ENCODE data around the gene SEC24C. TPM values are rescaled to one million over a fixed set of nuclear protein-coding genes. Genes with fewer than 3 reads are reported as not detected.
A peak's percentile ranks its signal among the peaks of the same experiment; 100 is the strongest.
"Not testable (repeated sequence)": the region's sequence is repeated elsewhere in the genome, so short reads cannot be mapped to it uniquely, and the experiment has no call there.

The SEC24C gene
- total and polyA plus RNA-seq, 8 donors, result 23.3 to 42.5 (median 32.8) TPM

DNA sequence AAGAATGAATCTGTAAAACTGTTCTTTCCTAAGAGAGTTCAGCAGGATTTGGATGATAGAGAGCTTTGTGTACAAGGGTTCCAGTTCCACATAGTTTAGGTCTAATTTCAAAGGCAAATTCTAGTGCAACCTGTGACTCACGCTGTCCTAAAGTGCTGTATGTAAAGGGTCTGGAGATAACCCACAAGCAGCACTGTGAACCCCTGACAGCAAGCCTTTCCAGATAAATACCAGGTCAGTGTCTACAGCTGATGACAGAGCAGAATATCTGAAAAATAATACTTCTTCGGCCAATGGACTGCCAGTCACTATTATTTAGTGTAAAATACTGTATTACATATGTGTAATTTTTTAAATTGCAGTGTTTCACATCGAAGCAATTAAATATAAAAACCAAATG is 30.3 kb upstream of the SEC24C start:
- FAIRE-seq; H3K4me3 ChIP-seq; DNase-seq; intact Hi-C loops (cut with DNase I); H3K4me1 ChIP-seq; ATAC-seq; H3K27me3 ChIP-seq; H3K9me3 ChIP-seq; H3K27ac ChIP-seq: not testable (repeated sequence)
- peaks cover 0 to 32% (median 18%) of the 10 kb centered on the region in 3 donors for H3K36me3 ChIP-seq
- WGBS, 2 donors, result 85 to 89% methylated on average over 3 of the region's 3 CpGs

DNA sequence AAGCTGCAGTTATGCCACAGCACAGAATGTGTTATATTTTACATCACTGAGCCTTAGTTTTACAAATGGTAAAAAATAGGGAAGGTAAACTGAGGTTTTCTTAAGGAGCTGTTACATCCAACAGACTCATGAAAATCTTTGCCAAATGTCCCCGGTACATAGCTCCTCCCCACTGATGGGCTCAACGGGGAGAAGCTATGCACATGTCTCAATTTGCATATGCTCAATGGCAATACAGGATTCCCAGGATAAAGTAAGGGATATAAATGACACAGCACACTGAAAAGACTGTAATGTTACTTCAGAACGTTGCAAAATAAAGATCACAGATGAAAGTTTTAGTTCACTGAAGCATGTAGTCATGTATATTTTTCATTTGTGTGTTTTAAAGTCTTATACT is 29.7 kb upstream of the SEC24C start:
- H3K9me3 ChIP-seq; ATAC-seq; DNase-seq; H3K4me3 ChIP-seq; H3K27ac ChIP-seq; intact Hi-C loops (cut with DNase I); H3K4me1 ChIP-seq; H3K27me3 ChIP-seq: not testable (repeated sequence)
- peaks cover 0 to 36% (median 20%) of the 10 kb centered on the region in 3 donors for H3K36me3 ChIP-seq
- FAIRE-seq, result peak; percentile 39
- WGBS, 2 donors, result 49 to 51% methylated on average over 3 of the region's 3 CpGs

DNA sequence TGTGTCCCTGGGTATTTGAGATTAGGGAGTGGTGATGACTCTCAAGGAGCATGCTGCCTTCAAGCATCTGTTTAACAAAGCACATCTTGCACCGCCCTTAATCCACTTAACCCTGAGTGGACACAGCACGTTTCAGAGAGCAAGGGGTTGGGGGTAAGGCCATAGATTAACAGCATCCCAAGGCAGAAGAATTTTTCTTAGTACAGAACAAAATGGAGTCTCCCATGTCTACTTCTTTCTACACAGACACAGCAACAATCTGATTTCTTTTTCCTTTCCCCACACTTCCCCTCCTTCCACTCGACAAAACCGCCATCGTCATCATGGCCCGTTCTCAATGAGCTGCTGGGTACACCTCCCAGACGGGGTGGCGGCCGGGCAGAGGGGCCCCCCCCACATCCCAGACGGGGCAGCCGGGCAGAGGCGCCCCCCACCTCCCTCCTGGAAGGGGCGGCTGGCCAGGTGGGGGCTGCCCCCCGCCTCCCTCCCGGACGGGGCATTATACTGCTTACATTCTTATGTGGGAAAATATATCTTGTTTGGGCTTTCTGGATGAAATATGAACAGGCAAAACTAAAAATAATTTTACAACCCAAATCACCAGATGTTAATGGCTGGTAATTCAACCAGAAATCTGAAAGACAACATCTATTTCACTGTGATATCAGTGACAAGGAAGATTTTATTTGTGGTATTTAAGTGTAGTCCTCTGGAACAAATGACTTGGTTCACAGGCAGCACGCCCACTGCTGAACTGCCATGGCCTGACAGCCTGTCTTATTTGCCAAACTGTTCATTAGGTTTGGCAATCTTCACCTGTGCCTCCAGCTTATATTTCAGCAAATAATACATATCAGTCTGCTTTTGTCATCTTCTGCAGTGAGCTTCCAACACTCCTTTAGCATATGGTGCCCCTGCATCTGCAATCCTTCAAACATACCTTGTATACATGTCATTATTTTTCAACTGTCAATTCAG is 28.7 kb upstream of the SEC24C start:
- DNase-seq; H3K9me3 ChIP-seq; H3K4me3 ChIP-seq; intact Hi-C loops (cut with DNase I); FAIRE-seq; H3K27me3 ChIP-seq; ATAC-seq; H3K4me1 ChIP-seq; H3K27ac ChIP-seq: not testable (repeated sequence)
- WGBS, 2 donors, result 93 to 96% methylated on average over 15 to 17 of the region's 17 CpGs
- H3K36me3 ChIP-seq, result peaks cover 0 to 41% (median 24%) of the 10 kb centered on the region in 3 donors

DNA sequence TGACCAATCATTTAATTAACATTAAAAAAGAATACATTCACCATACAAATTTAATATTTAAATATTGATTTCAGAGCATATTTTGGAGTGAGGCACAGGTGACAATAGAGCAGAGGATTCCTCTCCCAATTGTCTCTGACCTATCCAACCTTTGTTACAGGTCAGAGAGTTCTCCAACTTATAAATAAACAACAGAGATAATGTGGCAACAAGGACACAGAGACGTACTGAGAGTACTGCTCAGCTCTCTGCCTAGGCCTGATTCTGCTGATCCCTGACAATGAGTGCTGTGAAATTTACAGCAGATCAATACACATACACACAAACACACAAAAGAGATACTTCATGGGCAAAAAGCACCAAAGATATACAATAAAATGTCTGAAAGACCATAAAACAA is 27.9 kb upstream of the SEC24C start:
- no peak for ATAC-seq
- WGBS, 2 donors, result 45 to 57% methylated on average over 1 of the region's 1 CpG
- Histone ChIP-seq H3K9me3 (no peaks in the 10 kb centered on the region), H3K27me3 (no peaks in the 10 kb centered on the region), H3K36me3 (peaks cover 0 to 49% (median 24%) of the 10 kb centered on the region in 3 donors), H3K4me1 (no peaks in the 10 kb centered on the region), H3K4me3 (no peak overlapping the region), H3K27ac (no peak overlapping the region)
- TF ChIP-seq, protein P1, sequence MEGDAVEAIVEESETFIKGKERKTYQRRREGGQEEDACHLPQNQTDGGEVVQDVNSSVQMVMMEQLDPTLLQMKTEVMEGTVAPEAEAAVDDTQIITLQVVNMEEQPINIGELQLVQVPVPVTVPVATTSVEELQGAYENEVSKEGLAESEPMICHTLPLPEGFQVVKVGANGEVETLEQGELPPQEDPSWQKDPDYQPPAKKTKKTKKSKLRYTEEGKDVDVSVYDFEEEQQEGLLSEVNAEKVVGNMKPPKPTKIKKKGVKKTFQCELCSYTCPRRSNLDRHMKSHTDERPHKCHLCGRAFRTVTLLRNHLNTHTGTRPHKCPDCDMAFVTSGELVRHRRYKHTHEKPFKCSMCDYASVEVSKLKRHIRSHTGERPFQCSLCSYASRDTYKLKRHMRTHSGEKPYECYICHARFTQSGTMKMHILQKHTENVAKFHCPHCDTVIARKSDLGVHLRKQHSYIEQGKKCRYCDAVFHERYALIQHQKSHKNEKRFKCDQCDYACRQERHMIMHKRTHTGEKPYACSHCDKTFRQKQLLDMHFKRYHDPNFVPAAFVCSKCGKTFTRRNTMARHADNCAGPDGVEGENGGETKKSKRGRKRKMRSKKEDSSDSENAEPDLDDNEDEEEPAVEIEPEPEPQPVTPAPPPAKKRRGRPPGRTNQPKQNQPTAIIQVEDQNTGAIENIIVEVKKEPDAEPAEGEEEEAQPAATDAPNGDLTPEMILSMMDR (IDR thresholded peaks at IDR 0.05), result no peak
- FAIRE-seq, result no peak
- DNase-seq, result no peak
- intact Hi-C loops (cut with DNase I), result no loop called here

DNA sequence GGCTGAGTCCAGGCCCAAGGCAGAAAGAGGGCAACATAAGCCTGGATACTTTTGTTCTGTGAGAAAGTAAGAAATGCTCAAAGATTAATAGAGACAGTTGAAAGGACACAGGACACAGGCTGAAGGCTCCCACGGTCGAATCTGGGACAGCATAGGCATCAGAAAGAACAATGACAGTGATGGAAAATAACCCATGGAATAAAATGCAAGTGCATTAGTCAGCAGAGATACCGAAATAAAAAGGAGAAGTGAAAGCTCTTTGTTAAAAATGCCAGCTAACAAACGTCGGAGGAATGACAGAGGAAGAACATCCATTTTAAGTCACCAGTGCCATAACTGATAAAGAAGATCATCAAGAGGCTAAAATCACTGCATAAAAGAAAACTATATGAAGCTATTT is 26.6 kb upstream of the SEC24C start:
- FAIRE-seq (no peak), DNase-seq (no peak), ATAC-seq (peak in 2 of 4 donors; percentile 16 to 49)
- no peaks in the 10 kb centered on the region for H3K4me1 ChIP-seq
- no peaks in the 10 kb centered on the region for H3K9me3 ChIP-seq
- H3K27ac ChIP-seq, result no peak overlapping the region
- H3K36me3 ChIP-seq, result peaks cover 0 to 59% (median 33%) of the 10 kb centered on the region in 3 donors
- no peaks in the 10 kb centered on the region for H3K27me3 ChIP-seq
- no peak overlapping the region for H3K4me3 ChIP-seq
- 68 to 71% methylated on average over 5 of the region's 5 CpGs for WGBS, 2 donors
- TF ChIP-seq, protein P1 (IDR thresholded peaks at IDR 0.05), result no peak
- intact Hi-C loops (cut with DNase I), result no loop called here

DNA sequence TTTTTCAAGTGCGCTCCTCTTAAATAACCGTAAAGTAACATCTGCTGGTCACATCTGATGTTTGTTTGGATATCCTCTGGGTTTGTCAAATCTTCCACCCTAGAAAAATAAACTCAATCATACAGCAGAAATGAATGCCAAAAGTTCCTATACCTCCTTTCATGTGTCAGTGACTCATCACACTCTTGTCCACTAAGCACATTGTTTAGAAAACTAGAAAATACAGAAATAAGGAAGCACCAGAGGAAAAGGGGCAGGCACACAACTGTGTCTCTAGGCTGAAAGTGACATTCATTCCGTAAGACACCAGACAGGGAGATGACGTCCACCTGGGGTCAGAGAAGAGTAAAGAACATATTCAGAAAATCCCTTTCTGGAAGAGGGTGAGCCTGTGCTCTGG is 23.6 kb upstream of the SEC24C start:
- H3K36me3 ChIP-seq, result peaks cover 0 to 73% (median 33%) of the 10 kb centered on the region in 3 donors
- H3K4me3 ChIP-seq; H3K27me3 ChIP-seq; H3K27ac ChIP-seq; H3K4me1 ChIP-seq; intact Hi-C loops (cut with DNase I); FAIRE-seq; H3K9me3 ChIP-seq; DNase-seq: not testable (repeated sequence)
- ATAC-seq, result peak in 1 of 4 donors; percentile 47
- 86 to 88% methylated on average over 4 of the region's 4 CpGs for WGBS, 2 donors

DNA sequence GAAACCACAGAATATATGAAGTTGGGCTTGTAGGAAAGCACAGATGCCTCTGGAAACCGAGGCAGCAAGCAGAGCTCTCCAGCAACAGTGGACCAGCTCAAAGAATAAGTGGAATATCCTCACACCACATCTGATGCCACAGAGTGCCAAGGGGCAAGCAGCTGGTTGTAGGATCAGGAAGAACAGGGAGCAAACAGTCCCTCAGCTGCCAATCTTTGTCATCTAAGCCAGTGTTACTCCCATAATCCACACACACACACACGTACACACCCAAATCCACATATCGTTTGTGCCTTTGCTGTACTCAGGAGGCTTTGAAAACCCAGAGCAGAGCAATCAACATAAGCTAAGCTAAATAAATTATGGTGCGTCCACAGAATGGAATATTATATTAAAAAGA is 20.7 kb upstream of the SEC24C start:
- no peak for DNase-seq
- WGBS, 2 donors, result 64 to 81% methylated on average over 4 of the region's 4 CpGs
- peaks cover 0 to 1% (median 0%) of the 10 kb centered on the region in 3 donors for H3K4me1 ChIP-seq
- FAIRE-seq, result no peak
- intact Hi-C loops (cut with DNase I), result no loop called here
- ATAC-seq, result no peak
- TF ChIP-seq, protein P1 (IDR thresholded peaks at IDR 0.05), result no peak
- peaks cover 0 to 67% (median 19%) of the 10 kb centered on the region in 3 donors for H3K36me3 ChIP-seq
- no peaks in the 10 kb centered on the region for H3K9me3 ChIP-seq
- H3K4me3 ChIP-seq, result no peak overlapping the region
- no peak overlapping the region for H3K27ac ChIP-seq
- H3K27me3 ChIP-seq, result no peaks in the 10 kb centered on the region

DNA sequence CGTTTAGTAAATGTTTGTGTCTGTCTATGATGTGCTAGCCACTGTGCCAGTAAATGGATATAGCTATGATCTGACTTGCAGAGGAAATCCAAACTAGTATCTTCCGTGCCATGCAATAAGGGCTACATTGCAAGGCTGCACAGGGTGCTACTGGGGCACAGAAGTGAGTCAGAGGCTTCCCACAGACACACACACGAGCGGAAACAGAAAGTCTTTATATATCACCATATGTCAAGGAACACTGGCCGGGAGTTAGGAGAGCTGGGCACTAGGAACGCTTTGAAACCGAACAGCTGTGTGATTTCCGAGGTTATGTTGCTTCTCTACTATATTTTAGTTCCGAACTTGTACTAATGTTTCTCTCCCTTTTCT is 14.4 kb upstream of the SEC24C start:
- H3K9me3 ChIP-seq; H3K4me1 ChIP-seq; H3K27me3 ChIP-seq; intact Hi-C loops (cut with DNase I); FAIRE-seq: not testable (repeated sequence)
- 0% methylated on average over 9 of the region's 9 CpGs for WGBS, 2 donors
- ATAC-seq, result peak; percentile 23 to 51 (median 29)
- Histone ChIP-seq H3K36me3 (peaks cover 0 to 29% (median 0%) of the 10 kb centered on the region in 3 donors), H3K4me3 (peak overlapping the region; percentile 42 to 81 (median 70)), H3K27ac (peak overlapping the region; percentile 73 to 91 (median 84))
- DNase-seq, result peak in 1 of 6 donors; percentile 20
